RWPE2 (cell line): ENCODE data around the gene ARHGEF28.
A peak's percentile ranks its signal among the peaks of the same experiment; 100 is the strongest.

Source experiments
- ATAC-seq: fragments of 200-7000 bp; cut with Tn5 transposase; 3 replicates; pipeline ENCODE4 v1.9.1; 2021; ENCODE audit warnings: low read depth
- DNase-seq: peaks from one replicate; pipeline ENCODE4 v3.0.0-alpha.2; 2020; ENCODE audit warnings: low spot score
- H3K27ac ChIP-seq: fragments of 450-650 bp; 2 replicates; pipeline ENCODE4 v1.5.1; 2017; ENCODE audit warnings: mild to moderate bottlenecking; ENCODE audit not compliant: poor library complexity, severe bottlenecking
- H3K27me3 ChIP-seq: fragments of 250-450 bp; sonication (Bioruptor Pico); 2 replicates; pipeline ENCODE4 v1.5.1; 2021; ENCODE audit warnings: mild to moderate bottlenecking, moderate library complexity; ENCODE audit not compliant: insufficient read depth, poor library complexity, severe bottlenecking
- H3K36me3 ChIP-seq: fragments of 250-450 bp; sonication (Bioruptor Pico); 2 replicates; pipeline ENCODE4 v1.5.1; 2020; ENCODE audit warnings: low read depth, mild to moderate bottlenecking, moderate library complexity
- H3K4me1 ChIP-seq: fragments of 250-450 bp; sonication (Bioruptor Pico); 2 replicates; pipeline ENCODE4 v1.5.1; 2021; ENCODE audit warnings: mild to moderate bottlenecking, moderate library complexity; ENCODE audit not compliant: insufficient read depth, poor library complexity, severe bottlenecking
- H3K4me3 ChIP-seq: fragments of 250-450 bp; sonication (Bioruptor Pico); 2 replicates; pipeline ENCODE4 v1.5.1; 2021; ENCODE audit warnings: mild to moderate bottlenecking, moderate library complexity; ENCODE audit not compliant: severe bottlenecking
- H3K9me3 ChIP-seq: fragments of 250-450 bp; sonication (Bioruptor Pico); 2 replicates; pipeline ENCODE4 v1.5.1; 2021; ENCODE audit warnings: mild to moderate bottlenecking, moderate library complexity; ENCODE audit not compliant: severe bottlenecking
- TF ChIP-seq, protein P1 (sequence below): fragments of 450-650 bp; IDR thresholded peaks from one replicate; pipeline ENCODE4 v1.5.1; 2017; ENCODE audit warnings: mild to moderate bottlenecking, moderate library complexity; ENCODE audit not compliant: poor library complexity, severe bottlenecking

The ARHGEF28 gene

DNA sequence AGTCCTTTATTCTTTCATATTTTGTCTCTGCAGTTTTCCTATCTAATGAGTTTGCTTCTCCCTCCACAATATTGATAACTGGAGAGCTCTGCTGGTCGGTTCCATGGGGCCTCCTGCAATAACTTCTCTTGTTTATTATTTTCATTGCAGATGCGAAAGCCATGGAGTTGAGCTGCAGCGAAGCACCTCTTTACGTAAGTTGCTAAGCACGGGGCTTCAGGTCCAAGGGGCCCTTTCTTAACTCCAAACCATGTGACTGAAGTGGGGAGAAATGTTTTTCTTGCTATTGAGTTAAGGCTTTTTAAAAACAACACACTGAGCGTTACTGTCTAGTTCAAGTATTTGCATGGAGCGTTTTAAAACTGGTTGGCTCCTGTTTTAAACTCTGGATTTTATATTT, 58.7 kb downstream of the ARHGEF28 start:
- Histone ChIP-seq H3K9me3 (no peaks in the 10 kb centered on the region), H3K4me3 (no peak overlapping the region), H3K27me3 (no peaks in the 10 kb centered on the region), H3K27ac (no peak overlapping the region), H3K4me1 (no peaks in the 10 kb centered on the region), H3K36me3 (peaks cover 54% of the 10 kb centered on the region)
- DNase-seq (no peak), ATAC-seq (no peak)
- TF ChIP-seq, protein P1, sequence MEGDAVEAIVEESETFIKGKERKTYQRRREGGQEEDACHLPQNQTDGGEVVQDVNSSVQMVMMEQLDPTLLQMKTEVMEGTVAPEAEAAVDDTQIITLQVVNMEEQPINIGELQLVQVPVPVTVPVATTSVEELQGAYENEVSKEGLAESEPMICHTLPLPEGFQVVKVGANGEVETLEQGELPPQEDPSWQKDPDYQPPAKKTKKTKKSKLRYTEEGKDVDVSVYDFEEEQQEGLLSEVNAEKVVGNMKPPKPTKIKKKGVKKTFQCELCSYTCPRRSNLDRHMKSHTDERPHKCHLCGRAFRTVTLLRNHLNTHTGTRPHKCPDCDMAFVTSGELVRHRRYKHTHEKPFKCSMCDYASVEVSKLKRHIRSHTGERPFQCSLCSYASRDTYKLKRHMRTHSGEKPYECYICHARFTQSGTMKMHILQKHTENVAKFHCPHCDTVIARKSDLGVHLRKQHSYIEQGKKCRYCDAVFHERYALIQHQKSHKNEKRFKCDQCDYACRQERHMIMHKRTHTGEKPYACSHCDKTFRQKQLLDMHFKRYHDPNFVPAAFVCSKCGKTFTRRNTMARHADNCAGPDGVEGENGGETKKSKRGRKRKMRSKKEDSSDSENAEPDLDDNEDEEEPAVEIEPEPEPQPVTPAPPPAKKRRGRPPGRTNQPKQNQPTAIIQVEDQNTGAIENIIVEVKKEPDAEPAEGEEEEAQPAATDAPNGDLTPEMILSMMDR = no peak

GRCh38 chr5:73686912-73687311, 60.9 kb downstream of the ARHGEF28 start:
- H3K36me3 ChIP-seq = peaks cover 45% of the 10 kb centered on the region
- no peaks in the 10 kb centered on the region for H3K9me3 ChIP-seq
- ATAC-seq = no peak
- peaks cover 14% of the 10 kb centered on the region for H3K4me1 ChIP-seq
- DNase-seq = no peak
- no peak overlapping the region for H3K4me3 ChIP-seq
- no peaks in the 10 kb centered on the region for H3K27me3 ChIP-seq
- TF ChIP-seq, protein P1 = no peak
- no peak overlapping the region for H3K27ac ChIP-seq

- no peak for ATAC-seq
- H3K27me3 ChIP-seq = no peaks in the 10 kb centered on the region
- no peaks in the 10 kb centered on the region for H3K9me3 ChIP-seq
- H3K4me1 ChIP-seq = peaks cover 18% of the 10 kb centered on the region
- TF ChIP-seq, protein P1 = no peak
- no peak overlapping the region for H3K4me3 ChIP-seq
- H3K36me3 ChIP-seq = peaks cover 43% of the 10 kb centered on the region
- H3K27ac ChIP-seq = no peak overlapping the region
- DNase-seq = no peak
Observed at GRCh38 chr5:73687357-73687756, 61.4 kb downstream of the ARHGEF28 start.

DNA sequence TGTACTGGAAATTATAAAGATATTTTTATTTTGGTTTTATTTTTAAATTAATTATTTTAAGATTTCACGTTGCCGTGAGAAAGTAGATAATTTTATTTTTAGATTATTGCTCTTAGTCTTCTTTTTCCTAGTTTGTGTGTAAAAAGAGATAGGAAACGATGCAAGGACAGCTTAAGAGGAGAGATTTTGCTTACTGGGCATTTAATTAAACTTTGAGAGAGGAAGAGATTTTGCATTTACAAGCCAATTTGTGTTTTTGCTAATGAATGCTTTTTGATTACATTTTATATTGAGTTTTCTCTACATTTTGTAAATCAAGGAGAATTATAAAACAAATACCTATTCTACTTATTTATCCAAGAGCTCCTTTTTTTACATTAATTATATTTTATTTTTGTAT, 64.0 kb downstream of the ARHGEF28 start:
- Histone ChIP-seq H3K27me3 (no peaks in the 10 kb centered on the region), H3K4me1 (peaks cover 21% of the 10 kb centered on the region), H3K9me3 (no peaks in the 10 kb centered on the region), H3K36me3 (peaks cover 32% of the 10 kb centered on the region), H3K27ac (peak overlapping the region; percentile 67), H3K4me3 (no peak overlapping the region)
- no peak for DNase-seq
- ATAC-seq = no peak
- TF ChIP-seq, protein P1 = no peak

DNA sequence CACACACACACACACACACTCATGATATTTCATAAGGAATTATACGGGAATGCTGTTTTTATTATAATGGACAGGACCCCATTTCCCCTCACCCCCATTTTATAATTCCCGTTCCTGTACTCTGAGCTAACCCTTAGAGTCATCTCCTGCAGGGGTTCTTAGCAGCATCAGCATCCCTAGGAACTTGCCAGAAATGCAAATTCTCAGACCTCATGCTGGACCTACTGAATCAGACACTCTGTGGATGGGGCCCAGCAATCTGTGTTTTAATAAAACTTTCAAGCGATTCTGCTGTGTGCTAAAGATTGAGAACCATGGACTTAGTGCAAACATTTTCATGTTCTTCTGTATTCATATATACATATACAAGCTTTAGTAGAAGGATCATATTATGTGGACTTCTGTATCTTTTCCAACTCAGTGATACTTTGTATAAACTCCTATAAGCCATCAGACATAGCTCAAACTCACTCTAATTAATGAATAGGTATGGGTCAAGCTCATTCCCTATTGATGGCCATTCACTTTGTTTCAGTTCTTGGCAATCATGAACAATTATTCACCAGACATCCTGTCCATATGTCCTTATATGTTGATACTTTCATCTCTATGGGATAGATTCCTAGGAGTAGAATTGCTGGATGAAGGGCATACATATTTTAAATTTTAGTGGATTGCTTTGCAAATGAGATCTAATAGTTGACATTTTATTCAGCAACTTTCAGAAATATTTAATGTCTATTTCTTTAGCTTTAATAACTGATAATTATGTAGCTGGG, 65.5 kb downstream of the ARHGEF28 start:
- Histone ChIP-seq H3K36me3 (peaks cover 31% of the 10 kb centered on the region), H3K4me1 (peaks cover 21% of the 10 kb centered on the region), H3K27ac (peak overlapping the region; percentile 67), H3K27me3 (no peaks in the 10 kb centered on the region), H3K4me3 (no peak overlapping the region), H3K9me3 (no peaks in the 10 kb centered on the region)
- TF ChIP-seq, protein P1 = no peak
- ATAC-seq (peak; percentile 31; the same call in 1 of the 3 replicates), DNase-seq (no peak)
